ENCODE results near the gene B4GALT5. TPM values are rescaled to one million over a fixed set of nuclear protein-coding genes. Genes with fewer than 3 reads are reported as not detected.
"Not testable (repeated sequence)": the region's sequence is repeated elsewhere in the genome, so short reads cannot be mapped to it uniquely, and the experiment has no call there.

B4GALT5 gene
- polyA plus RNA-seq, 3 donors, result 2.4 to 18.3 (median 2.7) TPM

- H3K9me3 ChIP-seq (replicated peaks in 1 of 2; ENCODE audit: control insufficient read depth in 1 of 2, insufficient read depth in 1 of 2, low read length in 2 of 2), result no peaks in the 10 kb centered on the region
- H3K27me3 Mint-ChIP-seq (ENCODE audit: low read depth in 3 of 3), result no peaks in the 10 kb centered on the region
- H3K36me3 Mint-ChIP-seq, result peaks cover 7 to 14% of the 10 kb centered on the region in 2 donors
- H3K4me2 ChIP-seq (replicated peaks; ENCODE audit: extremely low read depth, low read length, poor library complexity, severe bottlenecking), result no peak overlapping the region
- peaks cover 44 to 59% of the 10 kb centered on the region in 2 donors for H3K4me1 ChIP-seq (ENCODE audit: control insufficient read depth in 1 of 2, insufficient read depth in 2 of 2, low read length in 2 of 2)
- no peak overlapping the region for H3K4me3 Mint-ChIP-seq
- H3K27ac Mint-ChIP-seq, result peak overlapping the region in 2 of 7 donors; percentile 44 to 46
- H3K9me3 Mint-ChIP-seq, result peaks cover 0 to 2% (median 0%) of the 10 kb centered on the region in 7 donors
- H3K4me3 ChIP-seq (replicated peaks in 1 of 3; ENCODE audit: low read depth in 2 of 3, low read length in 3 of 3), result no peak overlapping the region
- peak overlapping the region in 1 of 2 donors; percentile 34 for H3K27ac ChIP-seq (ENCODE audit: low read depth in 1 of 2, low read length in 2 of 2)
- H3K27me3 ChIP-seq (ENCODE audit: control insufficient read depth in 2 of 2, insufficient read depth in 2 of 2, low read length in 2 of 2), result no peaks in the 10 kb centered on the region
- no peak overlapping the region for H3K9ac ChIP-seq (ENCODE audit: insufficient read depth, low read length, poor library complexity, severe bottlenecking)
- H2AFZ ChIP-seq (ENCODE audit: insufficient read depth, low read depth, low read length, poor library complexity, severe bottlenecking), result no peak overlapping the region
- TF ChIP-seq CTCF (IDR thresholded peaks at IDR 0.05), result no peak
- H3K4me1 Mint-ChIP-seq, result peaks cover 65% of the 10 kb centered on the region
- H3K79me2 ChIP-seq (ENCODE audit: insufficient read depth, low read length), result peaks cover 100% of the 10 kb centered on the region
- no CpG with 5 or more reads among the region's 3 CpGs for WGBS (ENCODE audit: insufficient coverage)
- intact Hi-C loops (cut with micrococcal nuclease), result no loop called here
- peaks cover 95% of the 10 kb centered on the region for H4K20me1 ChIP-seq (ENCODE audit: insufficient read depth, low read length)
- no peak for DNase-seq
- no peaks in the 10 kb centered on the region for H3K36me3 ChIP-seq (replicated peaks in 1 of 2; ENCODE audit: control insufficient read depth in 1 of 2, insufficient read depth in 2 of 2, low read length in 2 of 2)
Measured at GRCh38 chr20:49707118-49707517, 6.6 kb downstream of the B4GALT5 start.

- 75% methylated on average over 3 of the region's 5 CpGs for WGBS (ENCODE audit: insufficient coverage)
- Histone ChIP-seq H4K20me1 (ENCODE audit: insufficient read depth, low read length) (peaks cover 95% of the 10 kb centered on the region), H3K4me3 (replicated peaks in 1 of 3; ENCODE audit: low read depth in 2 of 3, low read length in 3 of 3) (no peak overlapping the region), H3K9ac (ENCODE audit: insufficient read depth, low read length, poor library complexity, severe bottlenecking) (no peak overlapping the region), H3K27ac (ENCODE audit: low read depth in 1 of 2, low read length in 2 of 2) (peak overlapping the region in 1 of 2 donors; percentile 34), H3K9me3 (replicated peaks in 1 of 2; ENCODE audit: control insufficient read depth in 1 of 2, insufficient read depth in 1 of 2, low read length in 2 of 2) (no peaks in the 10 kb centered on the region), H3K4me1 (ENCODE audit: control insufficient read depth in 1 of 2, insufficient read depth in 2 of 2, low read length in 2 of 2) (peaks cover 39 to 57% of the 10 kb centered on the region in 2 donors), H3K79me2 (ENCODE audit: insufficient read depth, low read length) (peaks cover 100% of the 10 kb centered on the region), H3K4me2 (replicated peaks; ENCODE audit: extremely low read depth, low read length, poor library complexity, severe bottlenecking) (no peak overlapping the region), H3K36me3 (replicated peaks in 1 of 2; ENCODE audit: control insufficient read depth in 1 of 2, insufficient read depth in 2 of 2, low read length in 2 of 2) (no peaks in the 10 kb centered on the region), H2AFZ (ENCODE audit: insufficient read depth, low read depth, low read length, poor library complexity, severe bottlenecking) (no peak overlapping the region), H3K27me3 (ENCODE audit: control insufficient read depth in 2 of 2, insufficient read depth in 2 of 2, low read length in 2 of 2) (no peaks in the 10 kb centered on the region)
- peaks cover 0 to 2% (median 0%) of the 10 kb centered on the region in 7 donors for H3K9me3 Mint-ChIP-seq
- H3K4me3 Mint-ChIP-seq, result no peak overlapping the region
- peaks cover 9 to 18% of the 10 kb centered on the region in 2 donors for H3K36me3 Mint-ChIP-seq
- DNase-seq, result no peak
- no peaks in the 10 kb centered on the region for H3K27me3 Mint-ChIP-seq (ENCODE audit: low read depth in 3 of 3)
- TF ChIP-seq CTCF (IDR thresholded peaks at IDR 0.05), result no peak
- peak overlapping the region in 6 of 7 donors; percentile 1 to 46 (median 20) for H3K27ac Mint-ChIP-seq
- intact Hi-C loops (cut with micrococcal nuclease), result no loop called here
- peaks cover 65% of the 10 kb centered on the region for H3K4me1 Mint-ChIP-seq
Measured at GRCh38 chr20:49706630-49707091, 7.0 kb downstream of the B4GALT5 start.

GRCh38 chr20:49705893-49706292 lies 7.8 kb downstream of the B4GALT5 start:
- 89% methylated on average over 1 of the region's 5 CpGs for WGBS (ENCODE audit: insufficient coverage)
- H3K36me3 ChIP-seq (replicated peaks in 1 of 2; ENCODE audit: control insufficient read depth in 1 of 2, insufficient read depth in 2 of 2, low read length in 2 of 2); H3K9me3 Mint-ChIP-seq; H3K27me3 ChIP-seq (ENCODE audit: control insufficient read depth in 2 of 2, insufficient read depth in 2 of 2, low read length in 2 of 2); H2AFZ ChIP-seq (ENCODE audit: insufficient read depth, low read depth, low read length, poor library complexity, severe bottlenecking); H3K4me2 ChIP-seq (replicated peaks; ENCODE audit: extremely low read depth, low read length, poor library complexity, severe bottlenecking); H3K9ac ChIP-seq (ENCODE audit: insufficient read depth, low read length, poor library complexity, severe bottlenecking); H3K4me3 Mint-ChIP-seq; H3K4me3 ChIP-seq (replicated peaks in 1 of 3; ENCODE audit: low read depth in 2 of 3, low read length in 3 of 3); H3K27ac ChIP-seq (ENCODE audit: low read depth in 1 of 2, low read length in 2 of 2); DNase-seq; intact Hi-C loops (cut with micrococcal nuclease); H3K27me3 Mint-ChIP-seq (ENCODE audit: low read depth in 3 of 3); H3K9me3 ChIP-seq (replicated peaks in 1 of 2; ENCODE audit: control insufficient read depth in 1 of 2, insufficient read depth in 1 of 2, low read length in 2 of 2): not testable (repeated sequence)
- H4K20me1 ChIP-seq (ENCODE audit: insufficient read depth, low read length), result peaks cover 99% of the 10 kb centered on the region
- peaks cover 100% of the 10 kb centered on the region for H3K79me2 ChIP-seq (ENCODE audit: insufficient read depth, low read length)
- Mint-ChIP-seq H3K4me1 (peaks cover 65% of the 10 kb centered on the region), H3K36me3 (peaks cover 9 to 18% of the 10 kb centered on the region in 2 donors), H3K27ac (peak overlapping the region in 2 of 7 donors; percentile 46 to 88)
- peaks cover 37 to 57% of the 10 kb centered on the region in 2 donors for H3K4me1 ChIP-seq (ENCODE audit: control insufficient read depth in 1 of 2, insufficient read depth in 2 of 2, low read length in 2 of 2)

Data from CD14-positive monocyte (primary cell).